Ascending aorta (tissue), 2 donors: ENCODE measurements around the gene GPR152. TPM values are rescaled to one million over a fixed set of nuclear protein-coding genes. Genes with fewer than 3 reads are reported as not detected.

Source experiments
- DNase-seq, 2 donors: peaks; one replicate each; pipeline ENCODE4 v3.0.0-alpha.2; 2019; ENCODE audit warnings: low spot score in 2 of 2
- H3K27ac ChIP-seq, 2 donors: fragments of 200-600 bp; sonication (generic); one replicate each; pipeline ENCODE4 v1.5.1; 2016 to 2017; ENCODE audit warnings: mild to moderate bottlenecking in 1 of 2
- H3K27me3 ChIP-seq: fragments of 200-600 bp; sonication (generic); one replicate; pipeline ENCODE4 v1.5.1; 2017
- H3K36me3 ChIP-seq, 2 donors: fragments of 200-600 bp; sonication (generic); one replicate each; pipeline ENCODE4 v1.5.1; 2016
- H3K4me1 ChIP-seq, 2 donors: fragments of 200-600 bp; sonication (generic); one replicate each; pipeline ENCODE4 v1.5.1; 2016 to 2017; ENCODE audit warnings: mild to moderate bottlenecking in 1 of 2
- H3K4me3 ChIP-seq, 2 donors: fragments of 200-600 bp; sonication (generic); one replicate each; pipeline ENCODE4 v1.5.1; 2016 to 2017; ENCODE audit warnings: mild to moderate bottlenecking in 1 of 2
- H3K9me3 ChIP-seq, 2 donors: fragments of 200-600 bp; sonication (generic); one replicate each; pipeline ENCODE4 v1.5.1; 2016
- CTCF ChIP-seq, 3 experiments: fragments of 200-600 bp in 2 of 3; fragments of 450-650 bp in 1 of 3; sonication (generic) in 2 of 3; IDR thresholded peaks; one replicate each; pipeline ENCODE4 v1.5.1; 2016 to 2019; ENCODE audit warnings: antibody characterized with exemption in 3 of 3, mild to moderate bottlenecking in 1 of 3, moderate library complexity in 1 of 3
- intact Hi-C: fragments of 100-400 bp; cut with DNase I; formaldehyde crosslinking; loops from one replicate; pipeline ENCODE4 v1.15.1; 2023
- total RNA-seq: library from RNA; depleted of rRNA; stranded (reverse); fragments of >200 nt; gene quantifications from one replicate; pipeline ENCODE4 v1.1.0, GENCODE V29; 2016

GPR152 gene
- total RNA-seq, 1 donor from 2014 or later, result not detected

DNA sequence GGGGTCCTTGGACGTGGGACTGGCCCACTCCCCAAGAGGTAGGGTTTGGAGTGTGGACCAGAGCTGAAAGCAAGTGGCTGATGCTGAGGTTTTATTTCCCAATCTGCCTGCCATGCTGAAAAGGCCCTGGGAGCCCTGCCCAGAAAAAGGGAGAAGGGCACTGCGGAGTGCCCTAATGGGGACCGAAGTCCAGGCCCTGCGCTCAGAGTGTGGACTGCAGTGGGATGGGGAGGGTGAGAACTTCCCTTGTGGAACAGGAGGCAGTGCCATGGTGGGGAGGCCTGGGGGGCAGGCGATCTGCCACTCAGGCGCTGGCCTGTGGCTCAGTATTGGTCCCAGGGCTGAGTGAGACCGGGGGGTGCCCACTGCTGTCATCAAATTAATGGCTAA is 4.3 kb downstream of the GPR152 start:
- TF ChIP-seq CTCF (IDR thresholded peaks at IDR 0.05), result no peak

DNA sequence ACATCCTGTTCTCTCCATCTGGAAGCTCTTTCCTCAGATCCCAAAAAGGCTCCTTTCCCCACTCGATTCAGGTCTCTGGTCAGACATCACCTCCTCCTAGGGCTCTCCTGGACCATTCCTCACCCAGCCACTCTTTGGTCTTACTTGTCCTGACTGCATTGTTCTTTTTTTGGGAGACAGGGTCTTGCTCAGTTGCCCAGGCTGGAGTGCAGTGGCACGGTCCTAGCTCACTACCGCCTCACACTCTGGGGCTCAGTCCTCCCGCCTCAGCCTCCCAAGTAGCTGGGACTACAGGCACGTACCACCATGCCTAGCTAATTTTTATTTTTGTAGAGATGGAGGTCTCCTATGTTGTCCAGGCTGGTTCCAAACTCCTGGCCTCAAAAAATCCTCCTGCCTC is 7.0 kb downstream of the GPR152 start:
- peaks cover 13 to 14% of the 10 kb centered on the region in 2 donors for H3K36me3 ChIP-seq
- H3K27me3 ChIP-seq, result no peaks in the 10 kb centered on the region
- intact Hi-C loops, result no loop called here
- no peak overlapping the region for H3K4me3 ChIP-seq
- peaks cover 8 to 13% of the 10 kb centered on the region in 2 donors for H3K4me1 ChIP-seq
- no peak overlapping the region for H3K27ac ChIP-seq
- no peak for DNase-seq
- H3K9me3 ChIP-seq, result no peaks in the 10 kb centered on the region
- no peak for TF ChIP-seq CTCF (IDR thresholded peaks at IDR 0.05)

More for the DNA sequence above, 4.3 kb downstream of the GPR152 start:
- Histone ChIP-seq H3K4me1 (peaks cover 3 to 6% of the 10 kb centered on the region in 2 donors), H3K4me3 (no peak overlapping the region), H3K36me3 (no peaks in the 10 kb centered on the region), H3K27me3 (no peaks in the 10 kb centered on the region), H3K27ac (no peak overlapping the region), H3K9me3 (no peaks in the 10 kb centered on the region)
- intact Hi-C loops, result no loop called here
- DNase-seq, result no peak

DNA sequence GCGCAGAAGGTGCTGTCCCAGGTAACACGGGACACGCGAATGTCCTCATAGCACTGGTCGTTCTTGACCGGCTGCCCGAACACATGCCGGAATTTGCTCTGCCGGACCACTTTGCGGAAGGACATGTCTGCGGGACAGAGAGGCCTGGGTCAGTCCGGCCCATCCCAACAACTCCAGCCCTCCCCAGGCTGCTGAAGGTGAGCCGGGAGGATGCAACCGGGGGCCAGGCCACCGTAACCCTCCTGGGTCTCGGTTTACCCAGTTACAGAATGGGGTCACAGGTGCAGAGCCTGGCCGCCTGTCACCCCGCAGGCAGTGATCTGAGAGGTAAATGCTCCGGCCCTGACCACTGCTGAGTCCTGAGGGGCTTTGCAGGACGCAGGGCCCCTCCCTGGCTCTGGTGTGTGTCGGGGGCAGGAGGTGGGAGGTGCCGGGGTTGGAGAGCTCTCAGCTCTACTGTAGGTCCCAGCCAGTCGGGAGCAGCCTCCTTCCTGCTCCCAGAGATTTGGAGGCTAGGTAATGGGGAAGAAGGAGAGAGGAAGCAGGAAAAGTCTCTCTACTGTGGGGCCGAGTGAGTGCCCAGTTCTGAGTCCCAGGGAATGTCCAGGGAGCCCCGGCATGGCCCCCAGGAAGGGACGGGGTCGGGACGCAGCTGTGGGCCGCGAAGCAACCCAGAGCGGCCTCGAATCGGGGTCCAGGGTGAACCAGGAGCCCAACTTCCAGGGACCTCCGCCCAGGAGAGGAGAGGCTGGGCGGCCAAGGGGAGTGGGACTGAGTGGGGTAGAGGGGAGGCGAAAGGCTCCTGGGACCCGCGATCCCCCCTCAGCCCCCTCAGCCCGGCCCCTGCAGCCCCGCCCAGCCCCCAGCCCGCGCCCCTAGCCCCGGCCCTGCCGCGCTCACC is 9.8 kb downstream of the GPR152 start:
- no peaks in the 10 kb centered on the region for H3K9me3 ChIP-seq
- peaks cover 8 to 13% of the 10 kb centered on the region in 2 donors for H3K4me1 ChIP-seq
- H3K27ac ChIP-seq, result peak overlapping the region; percentile 94 to 98
- H3K4me3 ChIP-seq, result peak overlapping the region; percentile 89 to 99
- DNase-seq, result no peak
- H3K27me3 ChIP-seq, result no peaks in the 10 kb centered on the region
- peaks cover 14 to 19% of the 10 kb centered on the region in 2 donors for H3K36me3 ChIP-seq
- intact Hi-C loops, result loop anchor here (1.0 kb wide), 3 partner anchors 14 to 41 kb away; partner anchors contain the start of genes PPP1CA, RPS6KB2 and TMEM134
- TF ChIP-seq CTCF (IDR thresholded peaks at IDR 0.05), result no peak

GRCh38 chr11:67441731-67442351 is 10.7 kb downstream of the GPR152 start:
- Histone ChIP-seq H3K4me3 (peak overlapping the region in 1 of 2 donors; percentile 99), H3K4me1 (peaks cover 8 to 13% of the 10 kb centered on the region in 2 donors), H3K27ac (peak overlapping the region; percentile 12 to 98), H3K9me3 (no peaks in the 10 kb centered on the region), H3K36me3 (peaks cover 14 to 23% of the 10 kb centered on the region in 2 donors), H3K27me3 (no peaks in the 10 kb centered on the region)
- intact Hi-C loops, result no loop called here
- no peak for TF ChIP-seq CTCF (IDR thresholded peaks at IDR 0.05)
- DNase-seq, result no peak

DNA sequence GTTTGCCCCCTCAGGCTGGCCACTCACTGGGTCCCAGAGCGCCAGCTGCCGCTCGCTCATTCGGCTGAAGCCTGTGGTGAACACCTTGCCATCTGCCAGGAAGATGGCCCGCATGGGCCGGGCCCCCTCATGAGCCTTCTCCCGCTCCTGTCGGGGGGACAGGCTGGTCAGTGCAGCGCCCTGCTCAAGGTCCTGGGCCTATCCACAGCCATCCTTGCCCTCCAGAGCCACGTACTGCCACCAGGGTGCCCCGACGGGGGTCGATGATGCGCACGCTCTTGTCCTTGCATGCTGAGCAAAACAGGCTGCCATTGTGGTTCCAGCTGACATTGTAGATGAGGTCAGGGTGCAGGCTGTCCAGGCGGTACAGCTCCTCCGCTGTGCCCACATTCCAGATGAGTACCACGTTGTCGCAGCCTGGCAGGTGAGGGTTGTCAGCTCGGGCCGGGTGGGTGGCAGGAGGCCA is 11.4 kb downstream of the GPR152 start:
- H3K27ac ChIP-seq, result peak overlapping the region in 1 of 2 donors; percentile 98
- intact Hi-C loops, result no loop called here
- H3K27me3 ChIP-seq, result no peaks in the 10 kb centered on the region
- H3K9me3 ChIP-seq, result no peaks in the 10 kb centered on the region
- no peak overlapping the region for H3K4me3 ChIP-seq
- H3K36me3 ChIP-seq, result peaks cover 15 to 23% of the 10 kb centered on the region in 2 donors
- peaks cover 8 to 13% of the 10 kb centered on the region in 2 donors for H3K4me1 ChIP-seq
- no peak for TF ChIP-seq CTCF (IDR thresholded peaks at IDR 0.05)
- no peak for DNase-seq
